HEK293 (cell line): ENCODE results near the gene DOCK3.
"Not testable (repeated sequence)": the region's sequence is repeated elsewhere in the genome, so short reads cannot be mapped to it uniquely, and the experiment has no call there.

Experiments
- CTCF ChIA-PET: fragments of 350-600 bp; formaldehyde crosslinking; extraction: SDS; loops from one replicate; lab custom pipeline; 2021; ENCODE audit warnings: antibody characterized with exemption; lab: Yijun Ruan, JAX
- POLR2A ChIA-PET: fragments of 300-600 bp; formaldehyde crosslinking; extraction: SDS; loops from one replicate; lab custom pipeline; 2020; ENCODE audit warnings: antibody characterized with exemption, inconsistent platforms; lab: Yijun Ruan, JAX
- H3K27ac ChIP-seq: fragments of 200-500 bp; sonication (Bioruptor generic); 2 replicates; pipeline ENCODE4 v1.5.1; 2014; ENCODE audit warnings: low read depth, low read length, control low read depth, inconsistent platforms; ENCODE audit errors: extremely low read depth
- H3K36me3 ChIP-seq, 2 experiments: fragments of 200-500 bp in 1 of 2; sonication (Bioruptor generic) in 1 of 2; 1 replicate in 1 of 2; 2 replicates in 1 of 2; pipeline ENCODE4 v1.5.1; 2014 to 2017; ENCODE audit warnings: inconsistent platforms in 2 of 2, low read length in 2 of 2; ENCODE audit not compliant: control insufficient read depth in 2 of 2, insufficient read depth in 1 of 2
- H3K4me1 ChIP-seq: fragments of 200-500 bp; sonication (Bioruptor generic); 2 replicates; pipeline ENCODE4 v1.5.1; 2014; ENCODE audit warnings: mild to moderate bottlenecking, low read length, inconsistent platforms; ENCODE audit not compliant: control insufficient read depth, insufficient read depth
- H3K4me3 ChIP-seq: 2 replicates; pipeline ENCODE4 v1.5.1; 2011; ENCODE audit warnings: low read depth, mild to moderate bottlenecking, control low read depth, low read length, moderate library complexity
- H3K9me3 ChIP-seq: fragments of 200-500 bp; sonication (Bioruptor generic); 2 replicates; pipeline ENCODE4 v1.5.1; 2014; ENCODE audit warnings: low read depth, low read length, inconsistent platforms; ENCODE audit not compliant: control insufficient read depth, insufficient read depth
- AEBP2 ChIP-seq: fragments of 450-650 bp; formaldehyde crosslinking; IDR thresholded peaks from 2 replicates; pipeline ENCODE4 v1.5.1; 2016; ENCODE audit warnings: missing biosample characterization, missing genetic modification characterization, borderline replicate concordance
- ATF2 ChIP-seq: fragments of 450-650 bp; formaldehyde crosslinking; IDR thresholded peaks from 2 replicates; pipeline ENCODE4 v1.5.1; 2016; ENCODE audit warnings: missing biosample characterization, missing genetic modification characterization, low read depth
- BCL11B ChIP-seq: fragments of 450-650 bp; formaldehyde crosslinking; IDR thresholded peaks from 2 replicates; pipeline ENCODE4 v1.5.1; 2016; ENCODE audit warnings: low read depth, missing biosample characterization, missing genetic modification characterization
- BCL6B ChIP-seq: fragments of 450-650 bp; formaldehyde crosslinking; IDR thresholded peaks from 2 replicates; pipeline ENCODE4 v1.5.1; 2017; ENCODE audit warnings: missing biosample characterization, missing genetic modification characterization
- EGR2 ChIP-seq: fragments of 450-650 bp; formaldehyde crosslinking; IDR thresholded peaks from 2 replicates; pipeline ENCODE4 v1.5.1; 2016; ENCODE audit warnings: low read depth, missing biosample characterization, missing genetic modification characterization
- GLIS1 ChIP-seq: fragments of 450-650 bp; formaldehyde crosslinking; IDR thresholded peaks from 2 replicates; pipeline ENCODE4 v1.5.1; 2016; ENCODE audit warnings: missing biosample characterization, missing genetic modification characterization
- KLF1 ChIP-seq: fragments of 450-650 bp; formaldehyde crosslinking; IDR thresholded peaks from 2 replicates; pipeline ENCODE4 v1.5.1; 2016; ENCODE audit warnings: missing biosample characterization, missing genetic modification characterization
- REPIN1 ChIP-seq: fragments of 450-650 bp; formaldehyde crosslinking; IDR thresholded peaks from 2 replicates; pipeline ENCODE4 v1.5.1; 2017; ENCODE audit warnings: missing biosample characterization, missing genetic modification characterization, low read depth
- ZIC2 ChIP-seq: fragments of 450-650 bp; formaldehyde crosslinking; IDR thresholded peaks from 2 replicates; pipeline ENCODE4 v1.5.1; 2016; ENCODE audit warnings: missing biosample characterization, missing genetic modification characterization
- ZNF112 ChIP-seq: fragments of 450-650 bp; formaldehyde crosslinking; IDR thresholded peaks from 2 replicates; pipeline ENCODE4 v1.5.0; 2017; ENCODE audit warnings: missing biosample characterization, missing genetic modification characterization
- ZNF155 ChIP-seq: fragments of 450-650 bp; formaldehyde crosslinking; IDR thresholded peaks from 2 replicates; pipeline ENCODE4 v1.5.1; 2016; ENCODE audit warnings: missing biosample characterization, missing genetic modification characterization
- ZNF2 ChIP-seq: fragments of 450-650 bp; formaldehyde crosslinking; IDR thresholded peaks from 2 replicates; pipeline ENCODE4 v1.5.1; 2016; ENCODE audit warnings: missing biosample characterization, missing genetic modification characterization
- ZNF214 ChIP-seq: fragments of 450-650 bp; formaldehyde crosslinking; IDR thresholded peaks from 2 replicates; pipeline ENCODE4 v1.5.1; 2017; ENCODE audit warnings: missing biosample characterization, mild to moderate bottlenecking, missing genetic modification characterization, borderline replicate concordance
- ZNF549 ChIP-seq: fragments of 450-650 bp; IDR thresholded peaks from 2 replicates; pipeline ENCODE4 v1.5.1; 2018; ENCODE audit warnings: missing biosample characterization, missing genetic modification characterization, mild to moderate bottlenecking, inconsistent platforms, moderate library complexity
- ZNF664 ChIP-seq: fragments of 450-650 bp; formaldehyde crosslinking; IDR thresholded peaks from 2 replicates; pipeline ENCODE4 v1.5.1; 2016; ENCODE audit warnings: missing biosample characterization, missing genetic modification characterization
- ZNF837 ChIP-seq: fragments of 450-650 bp; formaldehyde crosslinking; IDR thresholded peaks from 2 replicates; pipeline ENCODE4 v1.5.1; 2016; ENCODE audit warnings: missing biosample characterization, missing genetic modification characterization

DOCK3 gene

GRCh38 chr3:51304230-51304629 is 629.5 kb downstream of the DOCK3 start:
- H3K36me3 ChIP-seq, result no peaks in the 10 kb centered on the region
- CTCF ChIA-PET, result no interaction called here
- TF ChIP-seq KLF1 (tag by site-specific recombination), result no peak
- TF ChIP-seq GLIS1 (tag by site-specific recombination), result peak; percentile 78
- no peak for TF ChIP-seq ZNF837 (tag by site-specific recombination)
- no peak for TF ChIP-seq REPIN1 (tag by site-specific recombination)
- peak; percentile 84 for TF ChIP-seq ZIC2 (tag by site-specific recombination)
- no peak overlapping the region for H3K4me3 ChIP-seq
- H3K4me1 ChIP-seq, result no peaks in the 10 kb centered on the region
- H3K9me3 ChIP-seq, result no peaks in the 10 kb centered on the region
- POLR2A ChIA-PET, result no interaction called here
- H3K27ac ChIP-seq, result no peak overlapping the region

GRCh38 chr3:51306093-51306492 is 631.4 kb downstream of the DOCK3 start:
- H3K4me1 ChIP-seq, result no peaks in the 10 kb centered on the region
- ChIA-PET POLR2A (interaction anchor here (0.6 kb wide), 1 partner anchor 93 kb away, joined by 3 read pairs; no protein-coding TSS in a partner anchor), CTCF (interaction anchor here (0.5 to 0.8 kb wide), 3 partner anchors 59 to 363 kb away, joined by 3 read pairs; no protein-coding TSS in a partner anchor)
- no peak overlapping the region for H3K4me3 ChIP-seq
- H3K36me3 ChIP-seq, result peaks cover 0 to 5% of the 10 kb centered on the region in 2 experiments; a peak in 1 of 3 replicates
- H3K27ac ChIP-seq, result no peak overlapping the region
- TF ChIP-seq ZNF2 (tag by site-specific recombination) (no peak), ATF2 (tag by site-specific recombination) (peak; percentile 67; the same call in 1 of the 2 replicates)
- H3K9me3 ChIP-seq, result no peaks in the 10 kb centered on the region

GRCh38 chr3:51307458-51307857 is 632.7 kb downstream of the DOCK3 start:
- POLR2A ChIA-PET, result no interaction called here

GRCh38 chr3:51307945-51308607 is 633.3 kb downstream of the DOCK3 start:
- CTCF ChIA-PET, result interaction anchor here (1.2 kb wide), 1 partner anchor 336 kb away, joined by 5 read pairs; no protein-coding TSS in a partner anchor
- H3K27ac ChIP-seq, H3K4me1 ChIP-seq, H3K4me3 ChIP-seq, POLR2A ChIA-PET, H3K9me3 ChIP-seq: not testable (repeated sequence)
- peaks cover 0 to 16% of the 10 kb centered on the region in 2 experiments; a peak in 1 of 3 replicates for H3K36me3 ChIP-seq

More at GRCh38 chr3:51307458-51307857, 632.7 kb downstream of the DOCK3 start:
- peaks cover 0 to 10% of the 10 kb centered on the region in 2 experiments; a peak in 1 of 3 replicates for H3K36me3 ChIP-seq
- no peaks in the 10 kb centered on the region for H3K9me3 ChIP-seq
- no peak overlapping the region for H3K4me3 ChIP-seq
- TF ChIP-seq ZNF549, result no peak
- no peak for TF ChIP-seq ZNF112
- TF ChIP-seq BCL11B (tag by site-specific recombination), result no peak
- no peak for TF ChIP-seq AEBP2 (tag by site-specific recombination)
- TF ChIP-seq EGR2 (tag by site-specific recombination), result no peak
- no peak for TF ChIP-seq BCL6B (tag by site-specific recombination)
- TF ChIP-seq ZNF155, result no peak
- no peak for TF ChIP-seq ZNF214 (tag by site-specific recombination)
- TF ChIP-seq ZNF664 (tag by site-specific recombination), result no peak
- CTCF ChIA-PET, result interaction anchor here (1.2 kb wide), 1 partner anchor 336 kb away, joined by 5 read pairs; no protein-coding TSS in a partner anchor
- no peaks in the 10 kb centered on the region for H3K4me1 ChIP-seq
- H3K27ac ChIP-seq, result no peak overlapping the region
